HG03196 (cell line): Measurements from ENCODE around the gene ZFR.
"Not testable (repeated sequence)": the region's sequence is repeated elsewhere in the genome, so short reads cannot be mapped to it uniquely, and the experiment has no call there.

ENCODE experiments used
- ATAC-seq: cut with Tn5 transposase; IDR thresholded peaks from one replicate; pipeline ENCODE4 v1.9.1; 2021; ENCODE audit not compliant: unreplicated experiment

ZFR gene

GRCh38 chr5:32452316-32452715 is 7.8 kb upstream of the ZFR start:
- ATAC-seq = not testable (repeated sequence)

GRCh38 chr5:32450952-32451351 is 6.4 kb upstream of the ZFR start:
- ATAC-seq = no peak

- ATAC-seq = no peak
Measured at GRCh38 chr5:32449262-32449661, 4.7 kb upstream of the ZFR start.

GRCh38 chr5:32446630-32447029 is 2.1 kb upstream of the ZFR start:
- no peak for ATAC-seq

- no peak for ATAC-seq
Measured at GRCh38 chr5:32445831-32446614, 1.5 kb upstream of the ZFR start.

GRCh38 chr5:32445287-32445758 is 783 bp upstream of the ZFR start:
- no peak for ATAC-seq

- ATAC-seq = peak; percentile 32
Measured at GRCh38 chr5:32443541-32444430, 754 bp downstream of the ZFR start.

GRCh38 chr5:32443145-32443540 is 1.4 kb downstream of the ZFR start:
- peak; percentile 38 for ATAC-seq

GRCh38 chr5:32439086-32439642 is 5.4 kb downstream of the ZFR start:
- ATAC-seq = no peak

GRCh38 chr5:32436553-32437242 is 7.8 kb downstream of the ZFR start:
- ATAC-seq = no peak

- no peak for ATAC-seq
Measured at GRCh38 chr5:32435383-32435782, 9.2 kb downstream of the ZFR start.

GRCh38 chr5:32434221-32434620 is 10.3 kb downstream of the ZFR start:
- ATAC-seq = no peak

- ATAC-seq = no peak
Measured at GRCh38 chr5:32432633-32433032, 11.9 kb downstream of the ZFR start.

- ATAC-seq = not testable (repeated sequence)
Measured at GRCh38 chr5:32430825-32431224, 13.7 kb downstream of the ZFR start.

GRCh38 chr5:32428426-32428825 is 16.1 kb downstream of the ZFR start:
- ATAC-seq = no peak

GRCh38 chr5:32426440-32427151 is 17.9 kb downstream of the ZFR start:
- no peak for ATAC-seq

GRCh38 chr5:32422697-32423096 is 21.8 kb downstream of the ZFR start:
- ATAC-seq = no peak

GRCh38 chr5:32421075-32421474 is 23.5 kb downstream of the ZFR start:
- no peak for ATAC-seq

- ATAC-seq = no peak
Measured at GRCh38 chr5:32420506-32420905, 24.0 kb downstream of the ZFR start.

GRCh38 chr5:32419791-32420190 is 24.7 kb downstream of the ZFR start:
- no peak for ATAC-seq
